Esophagus muscularis mucosa (tissue), 4 donors: ENCODE measurements around the gene CDH1. TPM values are rescaled to one million over a fixed set of nuclear protein-coding genes. Genes with fewer than 3 reads are reported as not detected.
"Not testable (repeated sequence)": the region's sequence is repeated elsewhere in the genome, so short reads cannot be mapped to it uniquely, and the experiment has no call there.

Source experiments
- DNase-seq: peaks from one replicate; pipeline ENCODE4 v3.0.0-alpha.2; 2017; ENCODE audit errors: extremely low spot score
- H3K27ac ChIP-seq, 4 donors: fragments of 200-600 bp; sonication (generic); replicated peaks in 1 of 4; 1 replicate in 3 of 4; 2 replicates in 1 of 4; pipeline ENCODE4 v1.5.1; 2016 to 2019; ENCODE audit warnings: mild to moderate bottlenecking in 1 of 4
- H3K27me3 ChIP-seq, 4 donors: fragments of 200-600 bp; sonication (generic); one replicate each; pipeline versions ENCODE4 v1.5.1 to v1.6.0; 2016 to 2019
- H3K36me3 ChIP-seq, 4 donors: fragments of 200-600 bp; sonication (generic); one replicate each; pipeline ENCODE4 v1.5.1; 2016 to 2019
- H3K4me1 ChIP-seq, 4 donors: fragments of 200-600 bp; sonication (generic); one replicate each; pipeline ENCODE4 v1.5.1; 2016 to 2019
- H3K4me3 ChIP-seq, 4 donors: fragments of 200-600 bp; sonication (generic); 1 replicate in 2 of 4; 2 replicates in 2 of 4; pipeline ENCODE4 v1.5.1; 2016 to 2019; ENCODE audit warnings: mild to moderate bottlenecking in 4 of 4, moderate library complexity in 1 of 4
- H3K9me3 ChIP-seq, 4 donors: fragments of 200-600 bp; sonication (generic); 1 replicate in 3 of 4; 2 replicates in 1 of 4; pipeline ENCODE4 v1.5.1; 2016 to 2019
- EP300 ChIP-seq: sonication (generic); formaldehyde crosslinking; IDR thresholded peaks from one replicate; pipeline ENCODE4 v1.6.1; 2017; ENCODE audit warnings: antibody characterized with exemption
- POLR2A ChIP-seq: fragments of 450-650 bp; IDR thresholded peaks from one replicate; pipeline ENCODE4 v1.6.1; 2017; ENCODE audit warnings: antibody characterized with exemption, moderate library complexity, mild to moderate bottlenecking, low read depth
- POLR2AphosphoS5 ChIP-seq, 2 donors: sonication (generic); formaldehyde crosslinking; IDR thresholded peaks; one replicate each; pipeline ENCODE4 v1.6.1; 2017; ENCODE audit warnings: antibody characterized with exemption in 2 of 2
- WGBS: methylation state at CpG from one replicate; pipeline ENCODE4 v1.1.5; 2018; 5-methylcytosine and 5-hydroxymethylcytosine counted together
- intact Hi-C: fragments of 100-400 bp; cut with DNase I; formaldehyde crosslinking; loops from one replicate; pipeline ENCODE4 v1.15.1; 2023
- total RNA-seq, 4 donors: library from RNA; depleted of rRNA; stranded (reverse); fragments of >200 nt; gene quantifications; one replicate each; pipeline versions ENCODE4 v1.1.0 to v1.2.1, GENCODE V29; 2016
- TF ChIP-seq, protein P1 (sequence below), 3 experiments: fragments of 200-600 bp in 2 of 3; fragments of 450-650 bp in 1 of 3; sonication (generic) in 2 of 3; IDR thresholded peaks; one replicate each; pipeline ENCODE4 v1.5.1; 2017 to 2019; ENCODE audit warnings: antibody characterized with exemption in 3 of 3, mild to moderate bottlenecking in 2 of 3, moderate library complexity in 1 of 3

CDH1 gene
- total RNA-seq, 4 donors from 2014 or later, result 0.17 to 0.83 (median 0.51) TPM

DNA sequence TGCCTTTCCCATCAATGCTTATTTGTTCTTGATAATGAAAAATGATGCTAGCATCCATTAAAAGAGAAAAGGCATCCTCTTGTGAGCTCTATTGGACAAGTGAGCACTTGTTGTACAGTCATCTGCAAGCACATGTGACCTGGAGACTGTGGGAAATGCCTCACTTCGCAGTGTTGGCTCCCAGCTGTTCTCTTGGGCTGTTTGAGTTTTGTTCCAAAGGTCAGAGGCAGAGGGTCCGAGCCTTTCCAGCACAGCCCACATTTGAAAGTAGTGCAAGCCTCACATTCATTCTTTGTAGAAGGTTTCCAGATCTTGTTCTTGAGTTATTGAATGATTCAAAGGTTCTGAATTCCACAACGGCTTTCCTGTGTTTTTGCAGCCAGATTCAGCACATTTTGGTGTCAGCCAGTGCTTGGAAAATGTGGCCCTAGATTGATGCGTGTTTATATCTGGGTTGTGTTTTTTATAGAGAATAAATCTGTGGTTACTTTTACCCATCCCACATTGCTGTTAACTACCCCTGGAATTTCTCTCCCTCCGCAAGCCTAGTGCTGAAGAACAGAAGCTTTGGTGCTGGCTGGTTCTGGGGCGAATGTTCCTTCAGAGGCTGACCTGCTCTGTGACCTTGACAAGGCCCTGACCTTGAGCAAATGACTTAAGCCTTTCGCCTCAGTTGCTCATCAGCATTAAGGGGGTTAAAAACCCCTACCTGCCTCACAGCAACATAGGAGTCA lies 49.8 kb downstream of the CDH1 start:
- no peaks in the 10 kb centered on the region for H3K36me3 ChIP-seq

DNA sequence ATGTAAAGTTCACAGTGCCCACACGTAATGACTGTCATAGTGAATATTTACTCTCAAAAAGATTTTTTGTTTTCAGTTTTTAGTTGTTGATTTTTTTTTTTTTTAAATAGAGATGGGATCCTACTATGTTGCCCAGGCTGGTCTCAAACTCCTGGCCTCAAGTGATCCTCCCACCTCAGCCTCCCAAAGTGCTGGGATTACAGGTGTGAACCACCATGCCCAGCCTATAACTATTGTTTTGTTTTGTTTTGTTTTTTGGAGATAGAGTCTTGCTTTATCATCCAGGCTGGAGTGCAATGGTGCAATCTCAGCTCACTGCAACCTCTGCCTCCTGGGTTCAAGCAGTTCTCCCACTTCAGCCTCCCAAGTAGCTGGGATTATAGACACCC lies 50.3 kb downstream of the CDH1 start:
- 86% methylated on average over 1 of the region's 1 CpG for WGBS
- DNase-seq, H3K27ac ChIP-seq, intact Hi-C loops, H3K9me3 ChIP-seq, H3K4me3 ChIP-seq, H3K36me3 ChIP-seq, H3K27me3 ChIP-seq: not testable (repeated sequence)
- H3K4me1 ChIP-seq, result peaks cover 0 to 12% (median 0%) of the 10 kb centered on the region in 4 donors

More for the DNA sequence above, 49.8 kb downstream of the CDH1 start:
- WGBS, result 38% methylated on average over 7 of the region's 7 CpGs
- TF ChIP-seq POLR2AphosphoS5 (IDR thresholded peaks at IDR 0.05), result no peak
- no peak for TF ChIP-seq POLR2A
- TF ChIP-seq EP300, result no peak
- TF ChIP-seq, protein P1, sequence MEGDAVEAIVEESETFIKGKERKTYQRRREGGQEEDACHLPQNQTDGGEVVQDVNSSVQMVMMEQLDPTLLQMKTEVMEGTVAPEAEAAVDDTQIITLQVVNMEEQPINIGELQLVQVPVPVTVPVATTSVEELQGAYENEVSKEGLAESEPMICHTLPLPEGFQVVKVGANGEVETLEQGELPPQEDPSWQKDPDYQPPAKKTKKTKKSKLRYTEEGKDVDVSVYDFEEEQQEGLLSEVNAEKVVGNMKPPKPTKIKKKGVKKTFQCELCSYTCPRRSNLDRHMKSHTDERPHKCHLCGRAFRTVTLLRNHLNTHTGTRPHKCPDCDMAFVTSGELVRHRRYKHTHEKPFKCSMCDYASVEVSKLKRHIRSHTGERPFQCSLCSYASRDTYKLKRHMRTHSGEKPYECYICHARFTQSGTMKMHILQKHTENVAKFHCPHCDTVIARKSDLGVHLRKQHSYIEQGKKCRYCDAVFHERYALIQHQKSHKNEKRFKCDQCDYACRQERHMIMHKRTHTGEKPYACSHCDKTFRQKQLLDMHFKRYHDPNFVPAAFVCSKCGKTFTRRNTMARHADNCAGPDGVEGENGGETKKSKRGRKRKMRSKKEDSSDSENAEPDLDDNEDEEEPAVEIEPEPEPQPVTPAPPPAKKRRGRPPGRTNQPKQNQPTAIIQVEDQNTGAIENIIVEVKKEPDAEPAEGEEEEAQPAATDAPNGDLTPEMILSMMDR (IDR thresholded peaks at IDR 0.05), result no peak
- DNase-seq, result no peak
- no peaks in the 10 kb centered on the region for H3K9me3 ChIP-seq
- peaks cover 0 to 12% (median 0%) of the 10 kb centered on the region in 4 donors for H3K4me1 ChIP-seq
- no peak overlapping the region for H3K4me3 ChIP-seq
- H3K27ac ChIP-seq, result no peak overlapping the region
- peaks cover 0 to 4% (median 0%) of the 10 kb centered on the region in 4 donors for H3K27me3 ChIP-seq
- intact Hi-C loops, result no loop called here

DNA sequence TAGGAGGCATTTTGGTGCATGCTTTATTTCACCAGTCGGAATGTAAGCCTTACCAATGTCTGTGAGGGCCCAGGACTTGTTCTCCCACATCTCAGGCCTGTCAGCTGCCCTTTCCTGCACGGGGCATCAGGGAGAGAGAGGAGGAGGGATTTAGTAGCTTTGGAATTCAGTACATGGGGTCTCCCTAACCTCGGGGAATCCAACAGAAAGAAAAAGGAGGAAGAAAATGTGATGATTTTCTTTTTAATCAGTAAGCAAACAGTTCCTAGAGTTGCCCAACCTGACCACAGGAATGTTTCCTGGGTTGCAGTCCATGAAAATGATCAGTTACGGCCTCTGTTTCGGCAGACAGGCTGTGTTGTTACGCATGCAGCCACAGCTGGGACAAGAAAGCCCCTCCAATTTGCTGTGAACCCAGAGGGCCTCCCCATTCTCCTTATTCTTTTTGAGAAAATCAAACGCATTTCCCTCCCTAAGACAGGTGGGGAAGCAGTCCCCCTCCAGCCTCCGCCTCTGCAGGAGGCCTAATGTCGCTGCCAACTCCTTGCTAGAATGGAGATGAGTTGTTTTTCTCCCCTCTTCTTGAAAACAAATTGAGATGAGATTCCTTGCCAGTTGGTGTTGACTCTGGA lies 53.2 kb downstream of the CDH1 start:
- DNase-seq, result no peak
- H3K4me1 ChIP-seq, result peaks cover 0 to 12% (median 0%) of the 10 kb centered on the region in 4 donors
- H3K27ac ChIP-seq, result no peak overlapping the region

DNA sequence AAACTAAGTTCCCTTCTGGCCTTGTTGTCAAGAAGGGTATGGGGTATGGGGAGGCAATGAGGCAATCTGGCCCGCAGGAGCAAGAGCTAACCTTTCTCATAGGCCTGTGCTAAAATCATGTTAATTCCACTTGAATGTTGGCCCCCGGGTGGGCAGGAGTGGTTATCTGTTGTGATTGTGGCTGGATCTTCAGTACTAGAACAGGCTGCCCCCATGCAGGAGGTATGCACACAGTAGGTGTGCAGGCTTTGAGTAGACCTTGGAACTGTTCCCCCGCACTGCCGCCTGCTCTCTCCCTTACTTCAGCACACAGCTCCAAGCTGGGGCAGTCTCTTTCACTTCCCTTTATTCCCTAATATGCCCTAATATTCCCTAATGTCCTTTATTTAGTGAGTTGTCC lies 53.9 kb downstream of the CDH1 start:
- intact Hi-C loops, result no loop called here
- Histone ChIP-seq H3K27ac (no peak overlapping the region), H3K4me3 (no peak overlapping the region), H3K9me3 (no peaks in the 10 kb centered on the region), H3K27me3 (no peaks in the 10 kb centered on the region), H3K36me3 (no peaks in the 10 kb centered on the region), H3K4me1 (peaks cover 0 to 12% (median 0%) of the 10 kb centered on the region in 4 donors)
- no peak for DNase-seq
- TF ChIP-seq EP300, result no peak
- TF ChIP-seq, protein P1 (IDR thresholded peaks at IDR 0.05), result no peak
- no peak for TF ChIP-seq POLR2A
- TF ChIP-seq POLR2AphosphoS5 (IDR thresholded peaks at IDR 0.05), result no peak
- WGBS, result 84% methylated on average over 4 of the region's 4 CpGs

More for the DNA sequence above, 53.2 kb downstream of the CDH1 start:
- intact Hi-C loops, result no loop called here
- Histone ChIP-seq H3K36me3 (no peaks in the 10 kb centered on the region), H3K27me3 (no peaks in the 10 kb centered on the region), H3K9me3 (no peaks in the 10 kb centered on the region), H3K4me3 (no peak overlapping the region)
- WGBS, result 70% methylated on average over 9 of the region's 9 CpGs
- TF ChIP-seq POLR2AphosphoS5 (IDR thresholded peaks at IDR 0.05) (no peak), EP300 (no peak), POLR2A (no peak)
- TF ChIP-seq, protein P1 (IDR thresholded peaks at IDR 0.05), result no peak

DNA sequence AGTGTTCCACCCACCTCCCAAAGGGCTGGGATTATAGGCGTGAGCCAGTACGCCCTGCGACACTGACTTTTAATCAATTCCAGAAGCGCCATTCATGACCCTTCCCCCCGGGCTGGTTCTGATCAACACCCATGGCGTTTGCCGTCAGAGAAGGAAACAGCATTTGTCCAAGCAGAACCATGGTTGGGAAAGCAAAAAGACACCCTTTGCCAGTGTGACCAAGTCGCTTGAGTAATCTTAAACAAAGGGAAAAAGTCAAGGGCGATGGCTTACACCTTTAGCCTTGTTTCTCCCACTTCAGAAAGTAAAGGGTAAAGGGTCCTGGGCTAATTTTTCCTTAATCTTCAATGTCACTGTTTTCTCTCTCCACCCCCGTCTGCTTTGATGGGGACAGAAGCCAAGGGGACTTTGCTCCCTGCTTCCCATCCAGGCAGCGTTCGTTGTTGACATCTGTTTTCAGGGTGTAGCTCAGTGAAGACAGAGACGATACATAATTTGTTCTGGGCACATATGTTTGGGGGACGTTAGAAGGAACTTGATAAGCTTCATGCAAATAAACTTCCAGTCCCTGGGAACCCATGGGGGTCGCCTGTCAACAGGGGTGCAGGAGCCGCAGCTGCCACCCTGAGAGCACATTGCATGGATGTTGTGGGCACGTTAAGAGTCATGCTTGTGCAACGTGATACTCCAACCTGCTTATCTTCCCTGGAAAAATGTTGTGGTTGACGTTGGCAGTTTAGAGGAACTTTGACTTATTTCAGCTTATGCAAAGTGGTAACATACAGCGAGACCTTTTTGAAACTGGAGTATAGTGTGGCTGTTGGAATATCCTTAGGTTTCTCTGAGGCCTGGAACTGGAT lies 55.6 kb downstream of the CDH1 start:
- Histone ChIP-seq H3K27ac (no peak overlapping the region), H3K9me3 (no peaks in the 10 kb centered on the region), H3K36me3 (no peaks in the 10 kb centered on the region), H3K27me3 (no peaks in the 10 kb centered on the region), H3K4me1 (no peaks in the 10 kb centered on the region), H3K4me3 (no peak overlapping the region)
- DNase-seq, result no peak
- 70% methylated on average over 20 of the region's 20 CpGs for WGBS
- intact Hi-C loops, result no loop called here
- TF ChIP-seq POLR2AphosphoS5 (IDR thresholded peaks at IDR 0.05) (no peak), EP300 (no peak), POLR2A (no peak)
- TF ChIP-seq, protein P1 (IDR thresholded peaks at IDR 0.05), result no peak
